ENCODE measurements around the gene CACNG1. TPM values are rescaled to one million over a fixed set of nuclear protein-coding genes. Genes with fewer than 3 reads are reported as not detected.

The CACNG1 gene
- total RNA-seq, 1 donor from 2014 or later = not detected

- DNase-seq (ENCODE audit: low spot score) = no peak
- Histone ChIP-seq H3K4me3 (no peak overlapping the region), H3K9me3 (ENCODE audit: low read depth) (no peaks in the 10 kb centered on the region), H3K4me1 (peaks cover 10% of the 10 kb centered on the region), H3K9ac (no peak overlapping the region), H3K27ac (no peak overlapping the region), H4K20me1 (ENCODE audit: low read depth) (no peaks in the 10 kb centered on the region), H3K4me2 (no peak overlapping the region), H3K27me3 (no peaks in the 10 kb centered on the region), H3K79me2 (ENCODE audit: low read depth) (no peaks in the 10 kb centered on the region), H3K36me3 (no peaks in the 10 kb centered on the region), H2AFZ (replicated peaks) (no peak overlapping the region), H3F3A (ENCODE audit: low read depth) (no peaks in the 10 kb centered on the region)
- peaks cover 11% of the 10 kb centered on the region for H3K27me3 Mint-ChIP-seq (ENCODE audit: insufficient read depth, low read depth)
- no peak overlapping the region for H3K27ac Mint-ChIP-seq
- TF ChIP-seq EZH2 (IDR thresholded peaks at IDR 0.05) (no peak), EZH2phosphoT487 (IDR thresholded peaks at IDR 0.05) (no peak)
- TF ChIP-seq, protein P1, sequence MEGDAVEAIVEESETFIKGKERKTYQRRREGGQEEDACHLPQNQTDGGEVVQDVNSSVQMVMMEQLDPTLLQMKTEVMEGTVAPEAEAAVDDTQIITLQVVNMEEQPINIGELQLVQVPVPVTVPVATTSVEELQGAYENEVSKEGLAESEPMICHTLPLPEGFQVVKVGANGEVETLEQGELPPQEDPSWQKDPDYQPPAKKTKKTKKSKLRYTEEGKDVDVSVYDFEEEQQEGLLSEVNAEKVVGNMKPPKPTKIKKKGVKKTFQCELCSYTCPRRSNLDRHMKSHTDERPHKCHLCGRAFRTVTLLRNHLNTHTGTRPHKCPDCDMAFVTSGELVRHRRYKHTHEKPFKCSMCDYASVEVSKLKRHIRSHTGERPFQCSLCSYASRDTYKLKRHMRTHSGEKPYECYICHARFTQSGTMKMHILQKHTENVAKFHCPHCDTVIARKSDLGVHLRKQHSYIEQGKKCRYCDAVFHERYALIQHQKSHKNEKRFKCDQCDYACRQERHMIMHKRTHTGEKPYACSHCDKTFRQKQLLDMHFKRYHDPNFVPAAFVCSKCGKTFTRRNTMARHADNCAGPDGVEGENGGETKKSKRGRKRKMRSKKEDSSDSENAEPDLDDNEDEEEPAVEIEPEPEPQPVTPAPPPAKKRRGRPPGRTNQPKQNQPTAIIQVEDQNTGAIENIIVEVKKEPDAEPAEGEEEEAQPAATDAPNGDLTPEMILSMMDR (IDR thresholded peaks at IDR 0.05) = no peak
- H3K9me3 Mint-ChIP-seq = no peaks in the 10 kb centered on the region
- peaks cover 28% of the 10 kb centered on the region for H3K4me1 Mint-ChIP-seq
- peaks cover 33% of the 10 kb centered on the region for H3K36me3 Mint-ChIP-seq
- H3K4me3 Mint-ChIP-seq = no peak overlapping the region
Observed at GRCh38 chr17:67007266-67007665, 37.1 kb upstream of the CACNG1 start.

DNA sequence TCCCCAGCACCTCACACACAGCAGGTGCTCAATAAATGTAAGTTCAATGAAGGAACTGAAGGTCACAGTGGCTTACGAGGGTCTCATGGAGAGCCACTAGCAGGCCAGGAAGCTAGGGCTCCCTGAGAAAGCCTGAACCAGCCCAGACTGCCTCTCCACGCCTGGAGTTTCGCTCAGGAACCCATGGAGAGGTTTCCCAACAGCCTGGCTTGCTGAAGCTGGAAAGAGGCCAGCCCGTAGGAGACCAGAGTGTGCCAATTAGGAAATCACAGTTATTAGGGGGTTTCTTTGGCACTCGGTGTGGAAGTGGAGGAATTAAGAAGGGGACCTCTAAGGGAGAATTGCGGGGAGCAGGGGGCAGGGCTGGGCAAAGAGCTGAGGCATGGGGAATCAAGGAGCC, 36.3 kb upstream of the CACNG1 start:
- H3K36me3 ChIP-seq = no peaks in the 10 kb centered on the region
- no peak for DNase-seq (ENCODE audit: low spot score)
- H3K9me3 ChIP-seq (ENCODE audit: low read depth) = no peaks in the 10 kb centered on the region
- H3F3A ChIP-seq (ENCODE audit: low read depth) = no peaks in the 10 kb centered on the region
- peaks cover 10% of the 10 kb centered on the region for H3K4me1 ChIP-seq
- TF ChIP-seq, protein P1 (IDR thresholded peaks at IDR 0.05) = no peak
- TF ChIP-seq EZH2 (IDR thresholded peaks at IDR 0.05) (no peak), EZH2phosphoT487 (IDR thresholded peaks at IDR 0.05) (no peak)
- Mint-ChIP-seq H3K27me3 (ENCODE audit: insufficient read depth, low read depth) (peaks cover 11% of the 10 kb centered on the region), H3K36me3 (peaks cover 38% of the 10 kb centered on the region), H3K4me3 (peak overlapping the region; percentile 41), H3K9me3 (no peaks in the 10 kb centered on the region), H3K27ac (no peak overlapping the region), H3K4me1 (peaks cover 23% of the 10 kb centered on the region)
- H3K4me3 ChIP-seq = no peak overlapping the region
- H3K27me3 ChIP-seq = no peaks in the 10 kb centered on the region
- no peaks in the 10 kb centered on the region for H3K79me2 ChIP-seq (ENCODE audit: low read depth)
- no peaks in the 10 kb centered on the region for H4K20me1 ChIP-seq (ENCODE audit: low read depth)
- H2AFZ ChIP-seq (replicated peaks) = no peak overlapping the region
- H3K4me2 ChIP-seq = no peak overlapping the region
- H3K9ac ChIP-seq = no peak overlapping the region
- H3K27ac ChIP-seq = no peak overlapping the region

GRCh38 chr17:67011527-67012175, 32.7 kb upstream of the CACNG1 start:
- no peaks in the 10 kb centered on the region for H3K79me2 ChIP-seq (ENCODE audit: low read depth)
- H3K4me2 ChIP-seq = no peak overlapping the region
- H3K9ac ChIP-seq = no peak overlapping the region
- H4K20me1 ChIP-seq (ENCODE audit: low read depth) = no peaks in the 10 kb centered on the region
- no peak for DNase-seq (ENCODE audit: low spot score)
- H3F3A ChIP-seq (ENCODE audit: low read depth) = no peaks in the 10 kb centered on the region
- Mint-ChIP-seq H3K4me3 (no peak overlapping the region), H3K9me3 (no peaks in the 10 kb centered on the region), H3K4me1 (peaks cover 8% of the 10 kb centered on the region), H3K27me3 (ENCODE audit: insufficient read depth, low read depth) (peaks cover 9% of the 10 kb centered on the region), H3K27ac (no peak overlapping the region), H3K36me3 (peaks cover 39% of the 10 kb centered on the region)
- TF ChIP-seq EZH2phosphoT487 (IDR thresholded peaks at IDR 0.05) (no peak), EZH2 (IDR thresholded peaks at IDR 0.05) (no peak)
- TF ChIP-seq, protein P1 (IDR thresholded peaks at IDR 0.05) = no peak
- no peak overlapping the region for H3K4me3 ChIP-seq
- H3K4me1 ChIP-seq = no peaks in the 10 kb centered on the region
- no peaks in the 10 kb centered on the region for H3K9me3 ChIP-seq (ENCODE audit: low read depth)
- H3K36me3 ChIP-seq = no peaks in the 10 kb centered on the region
- H3K27ac ChIP-seq = no peak overlapping the region
- H2AFZ ChIP-seq (replicated peaks) = no peak overlapping the region
- no peaks in the 10 kb centered on the region for H3K27me3 ChIP-seq

Measured in neural progenitor cell (in vitro differentiated cells).